ENCODE measurements around the gene TBC1D9.

DNA sequence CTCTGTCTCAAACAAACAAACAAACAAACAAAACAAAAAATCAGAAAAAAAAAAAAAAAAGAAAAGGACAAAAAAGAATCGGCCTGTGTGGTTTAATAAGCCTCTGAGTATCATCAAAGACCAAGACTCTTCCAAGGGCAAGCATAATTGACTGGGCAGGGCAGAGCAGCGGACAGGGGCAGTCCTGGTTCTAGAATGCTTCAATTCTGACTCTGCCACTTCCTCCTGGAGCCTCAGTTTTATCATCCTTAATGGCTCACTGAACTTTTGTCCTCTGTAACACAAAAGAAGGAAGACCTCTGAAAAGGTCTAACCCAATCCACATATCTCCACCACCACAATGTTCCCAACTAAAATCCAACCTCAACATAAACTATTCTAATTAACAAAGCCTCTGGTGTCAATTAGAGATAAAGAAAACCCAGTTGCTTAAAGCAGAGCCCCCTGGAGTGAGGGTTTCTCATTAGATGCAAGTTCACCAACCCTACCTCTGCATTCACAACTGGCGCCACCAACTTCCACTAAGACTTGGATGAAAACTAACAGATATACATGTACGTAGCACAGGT is 51.7 kb downstream of the TBC1D9 start:
- TF ChIP-seq EZH2 (IDR thresholded peaks at IDR 0.05; ENCODE audit: insufficient read depth, poor library complexity, severe bottlenecking) = no peak
- TF ChIP-seq EZH2phosphoT487 (IDR thresholded peaks at IDR 0.05; ENCODE audit: insufficient read depth, low read depth) = no peak

Data from GM23248 (cell line).